Measurements from ENCODE around the gene DNAH1. TPM values are rescaled to one million over a fixed set of nuclear protein-coding genes. Genes with fewer than 3 reads are reported as not detected.

Gene DNAH1
- total and polyA plus RNA-seq, 2 of the 4 experiments (the other 2 are of a cell fraction): 2.0 to 4.0 TPM

GRCh38 chr3:52405601-52406110, 89.5 kb downstream of the DNAH1 start:
- Histone ChIP-seq H3K4me1 (ENCODE audit: control insufficient read depth, insufficient read depth, low read length) (peaks cover 8% of the 10 kb centered on the region; the same call in 1 of the 2 replicates), H2BK20ac (ENCODE audit: low read depth, low read length) (no peak overlapping the region), H3K36me3 (ENCODE audit: control insufficient read depth, insufficient read depth, low read length) (peaks cover 68% of the 10 kb centered on the region), H3K9me3 (ENCODE audit: control insufficient read depth, insufficient read depth, low read length) (no peaks in the 10 kb centered on the region), H2AFZ (replicated peaks; ENCODE audit: low read length, poor library complexity) (no peak overlapping the region), H3K4me2 (ENCODE audit: low read depth, low read length) (no peak overlapping the region), H3K23ac (ENCODE audit: low read depth, low read length) (no peak overlapping the region), H4K5ac (ENCODE audit: low read depth, low read length) (no peak overlapping the region), H3K4ac (ENCODE audit: low read depth, low read length) (no peak overlapping the region), H3K9ac (ENCODE audit: low read depth, low read length) (no peak overlapping the region), H2BK5ac (ENCODE audit: low read depth, low read length, poor library complexity, severe bottlenecking) (no peak overlapping the region), H3K18ac (ENCODE audit: low read depth, low read length) (no peak overlapping the region), H3K56ac (ENCODE audit: extremely low read depth, insufficient read depth, low read length) (no peak overlapping the region), H2BK120ac (ENCODE audit: low read depth, low read length) (no peak overlapping the region), H4K20me1 (ENCODE audit: insufficient read depth, low read length) (no peaks in the 10 kb centered on the region), H4K91ac (ENCODE audit: insufficient read depth, low read depth, low read length) (no peak overlapping the region), H3K79me1 (ENCODE audit: low read depth in 1 of 2, low read length in 2 of 2) (peaks cover 20 to 37% of the 10 kb centered on the region in 2 experiments), H2AK9ac (replicated peaks; ENCODE audit: low read depth, low read length, poor library complexity) (no peak overlapping the region), H3K9me1 (ENCODE audit: insufficient read depth, low read length) (0 out of 2 replicates have a peak, but pooled peaks cover 5% of the 10 kb centered on the region), H3K27me3 (ENCODE audit: control insufficient read depth, insufficient read depth, low read length) (no peaks in the 10 kb centered on the region), H4K8ac (ENCODE audit: low read depth in 2 of 2, low read length in 2 of 2) (no peak overlapping the region), H2BK15ac (ENCODE audit: low read depth, low read length) (no peak overlapping the region), H3K27ac (ENCODE audit: insufficient read depth, low read length) (no peak overlapping the region), H3K4me3 (ENCODE audit: insufficient read depth, low read depth, low read length) (no peak overlapping the region), H3K14ac (replicated peaks; ENCODE audit: low read depth, low read length) (no peak overlapping the region), H2AK5ac (ENCODE audit: low read depth, low read length) (no peak overlapping the region)
- BruUV-seq (replicated peaks): no TSS peak
- dilution Hi-C loops (cut with HindIII; ENCODE audit: low sequenced_read_pairs, unreplicated experiment) (no loop called here), in situ Hi-C loops (cut with MboI; ENCODE audit: low sequenced_read_pairs) (no loop called here), intact Hi-C loops (cut with micrococcal nuclease) (no loop called here)
- WGBS, 2 experiments (ENCODE audit: extremely low coverage in 2 of 2, insufficient read length in 1 of 2): 100% methylated on average over 1 of the region's 4 CpGs; no CpG with 5 or more reads in 1 of the 2 experiments
- ChIA-PET POLR2A (ENCODE audit: unreplicated experiment) (no interaction called here), CTCF (no interaction called here)
- ATAC-seq (ENCODE audit: low read depth) (no peak), DNase-seq (no peak)
- TF ChIP-seq USF2 (IDR thresholded peaks at IDR 0.05; ENCODE audit: low read depth, low read length) (no peak), RFX5 (IDR thresholded peaks at IDR 0.05; ENCODE audit: low read depth, low read length) (no peak)
